ENCODE data around the gene DMAC2L. TPM values are rescaled to one million over a fixed set of nuclear protein-coding genes. Genes with fewer than 3 reads are reported as not detected.
"Not testable (repeated sequence)": the region's sequence is repeated elsewhere in the genome, so short reads cannot be mapped to it uniquely, and the experiment has no call there.

Gene DMAC2L
- total RNA-seq, 1 experiment from 2014 or later, result 8.9 TPM

- DNase-seq (ENCODE audit: low read depth, low spot score) (no peak), ATAC-seq (no peak)
- no peak for TF ChIP-seq POLR2A (IDR thresholded peaks at IDR 0.05; ENCODE audit: borderline replicate concordance, extremely low read depth, insufficient read depth, insufficient read length)
- TF ChIP-seq RAD21 (IDR thresholded peaks at IDR 0.05; ENCODE audit: low read depth), result no peak
- TF ChIP-seq EZH2phosphoT487 (IDR thresholded peaks at IDR 0.05; ENCODE audit: borderline replicate concordance), result no peak
- no peak for TF ChIP-seq ZNF274 (IDR thresholded peaks at IDR 0.05; ENCODE audit: low read depth, low read length)
- TF ChIP-seq SRF (IDR thresholded peaks at IDR 0.05; ENCODE audit: low read depth), result no peak
- TF ChIP-seq POLR2AphosphoS5 (IDR thresholded peaks at IDR 0.05; ENCODE audit: low read depth, low read length), result no peak
- H3K4me2 ChIP-seq (ENCODE audit: low read length), result no peak overlapping the region
- RAD21 ChIA-PET (ENCODE audit: low non-redundant PET in 1 of 2, low total read pairs in 2 of 2, uncharacterized antibody in 2 of 2, unreplicated experiment in 2 of 2), result no interaction called here
- BruUV-seq (replicated peaks), result no TSS peak
- H2AFZ ChIP-seq (ENCODE audit: low read depth, low read length, poor library complexity, severe bottlenecking), result no peak overlapping the region
- H3K79me2 ChIP-seq (ENCODE audit: insufficient read depth, low read length), result no peaks in the 10 kb centered on the region
- H3K4me1 ChIP-seq (ENCODE audit: control insufficient read depth in 1 of 2, insufficient read depth in 2 of 2, low read length in 2 of 2), result no peaks in the 10 kb centered on the region
- no peak overlapping the region for H3K4me3 ChIP-seq (replicated peaks in 1 of 2; ENCODE audit: low read depth in 1 of 2, low read length in 2 of 2)
- intact Hi-C loops (cut with micrococcal nuclease), result no loop called here
- POLR2A ChIA-PET, result no interaction called here
- H3K27ac ChIP-seq (ENCODE audit: low read depth, low read length), result no peak overlapping the region
- H3K36me3 ChIP-seq (ENCODE audit: control insufficient read depth in 1 of 2, insufficient read depth in 2 of 2, low read length in 2 of 2), result no peaks in the 10 kb centered on the region
- no peaks in the 10 kb centered on the region for H3K9me3 ChIP-seq (ENCODE audit: control insufficient read depth in 1 of 2, insufficient read depth in 1 of 2, low read depth in 1 of 2, low read length in 2 of 2)
- no peaks in the 10 kb centered on the region for H4K20me1 ChIP-seq (ENCODE audit: insufficient read depth)
- CTCF ChIA-PET, result no interaction called here
- H3K9me2 ChIP-seq (ENCODE audit: insufficient read depth), result no peaks in the 10 kb centered on the region
- no peak overlapping the region for H3K9ac ChIP-seq (ENCODE audit: low read length)
- no peaks in the 10 kb centered on the region for H3K27me3 ChIP-seq (ENCODE audit: insufficient read depth, low read length)
These were observed 42.4 kb downstream of the DMAC2L start for GRCh38 chr14:50354527-50354926.

DNA sequence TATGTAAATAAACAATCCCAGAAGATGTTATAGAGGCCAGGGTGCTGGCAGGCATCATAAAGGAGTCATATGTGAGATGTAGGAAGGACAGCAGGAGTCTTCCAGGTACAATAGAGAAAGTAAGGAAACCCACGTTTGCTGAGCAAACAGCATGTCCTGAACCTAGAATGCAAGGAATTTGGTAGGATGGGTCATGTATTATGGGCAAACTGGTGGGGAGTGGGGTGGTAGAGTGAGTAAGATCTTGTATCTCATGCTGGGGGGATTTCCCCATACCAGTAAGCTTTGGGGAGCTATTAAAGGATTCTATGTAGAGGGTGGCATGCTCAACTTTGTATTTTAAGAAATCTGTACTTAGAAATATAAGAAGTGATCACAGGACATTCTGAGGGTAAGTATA lies 43.6 kb downstream of the DMAC2L start:
- CTCF ChIA-PET, result no interaction called here
- ATAC-seq, result no peak

GRCh38 chr14:50356283-50356682 lies 44.2 kb downstream of the DMAC2L start:
- intact Hi-C loops (cut with micrococcal nuclease); DNase-seq (ENCODE audit: low read depth, low spot score); POLR2A ChIA-PET; ATAC-seq; H3K4me3 ChIP-seq (replicated peaks in 1 of 2; ENCODE audit: low read depth in 1 of 2, low read length in 2 of 2); H3K27me3 ChIP-seq (ENCODE audit: insufficient read depth, low read length); H3K79me2 ChIP-seq (ENCODE audit: insufficient read depth, low read length); H3K9ac ChIP-seq (ENCODE audit: low read length); H3K36me3 ChIP-seq (ENCODE audit: control insufficient read depth in 1 of 2, insufficient read depth in 2 of 2, low read length in 2 of 2); CTCF ChIA-PET; H3K4me1 ChIP-seq (ENCODE audit: control insufficient read depth in 1 of 2, insufficient read depth in 2 of 2, low read length in 2 of 2); H3K27ac ChIP-seq (ENCODE audit: low read depth, low read length); H3K9me2 ChIP-seq (ENCODE audit: insufficient read depth); H3K9me3 ChIP-seq (ENCODE audit: control insufficient read depth in 1 of 2, insufficient read depth in 1 of 2, low read depth in 1 of 2, low read length in 2 of 2); H2AFZ ChIP-seq (ENCODE audit: low read depth, low read length, poor library complexity, severe bottlenecking); H4K20me1 ChIP-seq (ENCODE audit: insufficient read depth); H3K4me2 ChIP-seq (ENCODE audit: low read length); BruUV-seq (replicated peaks); RAD21 ChIA-PET (ENCODE audit: low non-redundant PET in 1 of 2, low total read pairs in 2 of 2, uncharacterized antibody in 2 of 2, unreplicated experiment in 2 of 2): not testable (repeated sequence)

More for the DNA sequence above, 43.6 kb downstream of the DMAC2L start:
- DNase-seq (ENCODE audit: low read depth, low spot score), result no peak
- intact Hi-C loops (cut with micrococcal nuclease), result no loop called here
- Histone ChIP-seq H2AFZ (ENCODE audit: low read depth, low read length, poor library complexity, severe bottlenecking) (no peak overlapping the region), H4K20me1 (ENCODE audit: insufficient read depth) (no peaks in the 10 kb centered on the region), H3K27ac (ENCODE audit: low read depth, low read length) (no peak overlapping the region), H3K9me2 (ENCODE audit: insufficient read depth) (no peaks in the 10 kb centered on the region), H3K9ac (ENCODE audit: low read length) (no peak overlapping the region), H3K4me2 (ENCODE audit: low read length) (no peak overlapping the region), H3K4me3 (replicated peaks in 1 of 2; ENCODE audit: low read depth in 1 of 2, low read length in 2 of 2) (no peak overlapping the region), H3K36me3 (ENCODE audit: control insufficient read depth in 1 of 2, insufficient read depth in 2 of 2, low read length in 2 of 2) (no peaks in the 10 kb centered on the region), H3K27me3 (ENCODE audit: insufficient read depth, low read length) (no peaks in the 10 kb centered on the region), H3K4me1 (ENCODE audit: control insufficient read depth in 1 of 2, insufficient read depth in 2 of 2, low read length in 2 of 2) (peaks cover 0 to under 1% of the 10 kb centered on the region in 2 experiments; a peak in 1 of 4 replicates), H3K9me3 (ENCODE audit: control insufficient read depth in 1 of 2, insufficient read depth in 1 of 2, low read depth in 1 of 2, low read length in 2 of 2) (no peaks in the 10 kb centered on the region), H3K79me2 (ENCODE audit: insufficient read depth, low read length) (no peaks in the 10 kb centered on the region)
- BruUV-seq (replicated peaks), result no TSS peak
- POLR2A ChIA-PET, result no interaction called here
- TF ChIP-seq TCF7L2 (IDR thresholded peaks at IDR 0.05; ENCODE audit: borderline replicate concordance, extremely low read depth, insufficient read depth, insufficient read length), result no peak
- TF ChIP-seq EGR1 (IDR thresholded peaks at IDR 0.05; ENCODE audit: low read depth), result no peak
- TF ChIP-seq SIN3A (IDR thresholded peaks at IDR 0.05; ENCODE audit: low read depth), result no peak
- TF ChIP-seq ZBTB33 (IDR thresholded peaks at IDR 0.05; ENCODE audit: extremely low read depth, insufficient replicate concordance, low read length), result no peak
- RAD21 ChIA-PET (ENCODE audit: low non-redundant PET in 1 of 2, low total read pairs in 2 of 2, uncharacterized antibody in 2 of 2, unreplicated experiment in 2 of 2), result no interaction called here
